GM19023 (cell line): ENCODE measurements around the gene ACTR5.
"Not testable (repeated sequence)": the region's sequence is repeated elsewhere in the genome, so short reads cannot be mapped to it uniquely, and the experiment has no call there.

Experiments
- ATAC-seq: cut with Tn5 transposase; IDR thresholded peaks from one replicate; pipeline ENCODE4 v1.9.1; 2021; ENCODE audit warnings: mild to moderate bottlenecking, moderate library complexity; ENCODE audit not compliant: unreplicated experiment

Gene ACTR5

DNA sequence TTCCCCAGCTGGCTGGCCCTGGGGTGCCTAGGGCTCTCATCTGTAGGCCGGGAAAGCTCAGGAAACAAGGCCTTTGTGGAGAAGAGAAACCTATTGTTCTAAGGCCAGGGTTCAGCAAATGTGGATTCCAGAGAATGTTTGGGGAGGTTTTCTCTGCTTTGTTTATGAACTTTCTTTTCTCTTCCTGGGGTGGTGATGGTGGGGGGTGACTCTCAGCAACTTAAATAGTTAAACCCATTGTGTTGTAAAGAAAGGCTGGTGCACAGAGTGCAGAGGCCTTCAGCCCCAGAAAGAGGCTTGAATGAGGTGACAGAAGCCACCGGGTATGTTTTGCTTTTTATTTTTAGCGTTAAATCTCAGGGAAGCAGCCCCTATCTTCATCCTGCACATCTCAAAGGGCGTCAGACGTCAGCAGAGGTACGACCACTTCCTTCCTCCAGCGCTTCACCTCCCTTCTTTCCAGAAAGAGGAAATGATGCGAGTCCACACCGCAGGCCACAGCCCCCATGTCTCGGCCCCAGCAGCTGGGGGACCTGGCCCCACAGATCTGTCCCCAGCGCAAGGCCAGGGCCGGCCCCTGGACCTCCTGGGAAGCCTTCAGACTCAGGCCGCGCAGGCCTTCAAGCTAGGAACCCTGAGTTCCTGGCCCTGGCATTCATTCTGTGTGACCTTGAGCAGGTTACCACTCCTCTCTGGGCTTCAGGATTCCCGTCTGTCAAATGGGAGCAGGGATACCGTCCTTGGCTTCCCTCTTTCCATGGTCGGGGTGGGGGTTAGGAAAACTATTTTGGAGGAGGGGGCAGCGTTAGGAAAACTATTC, 56.6 kb downstream of the ACTR5 start:
- no peak for ATAC-seq

DNA sequence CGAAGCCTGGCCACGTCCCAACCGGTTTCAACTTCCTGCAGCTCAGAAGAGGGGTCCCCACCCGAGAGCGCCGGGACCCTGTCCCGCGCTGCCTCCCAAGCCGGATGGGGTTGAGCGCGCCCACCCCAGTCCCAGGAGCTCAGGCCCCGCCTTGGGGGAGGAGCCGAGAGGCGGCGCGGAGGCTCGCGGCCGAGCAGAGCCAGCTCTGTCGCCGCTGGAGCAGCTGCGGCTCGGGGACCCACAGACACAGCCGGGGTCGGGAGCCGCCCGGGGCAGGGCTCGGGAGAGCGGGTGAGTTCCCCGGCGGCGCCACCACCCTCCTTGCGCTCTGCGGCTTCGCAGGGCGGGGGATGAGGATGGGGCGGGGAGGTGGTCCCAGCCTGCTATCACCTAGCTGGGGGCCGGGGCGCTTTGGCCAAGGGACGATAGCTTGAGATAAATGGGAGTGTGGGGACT, 57.3 kb downstream of the ACTR5 start, which contains the start of gene PPP1R16B:
Gene PPP1R16B, plus strand, starts transcription at position 196 of the 456 bp plus-strand sequence. CDS start 30,229 bp downstream, outside the sequence.
- peak; percentile 62 for ATAC-seq

DNA sequence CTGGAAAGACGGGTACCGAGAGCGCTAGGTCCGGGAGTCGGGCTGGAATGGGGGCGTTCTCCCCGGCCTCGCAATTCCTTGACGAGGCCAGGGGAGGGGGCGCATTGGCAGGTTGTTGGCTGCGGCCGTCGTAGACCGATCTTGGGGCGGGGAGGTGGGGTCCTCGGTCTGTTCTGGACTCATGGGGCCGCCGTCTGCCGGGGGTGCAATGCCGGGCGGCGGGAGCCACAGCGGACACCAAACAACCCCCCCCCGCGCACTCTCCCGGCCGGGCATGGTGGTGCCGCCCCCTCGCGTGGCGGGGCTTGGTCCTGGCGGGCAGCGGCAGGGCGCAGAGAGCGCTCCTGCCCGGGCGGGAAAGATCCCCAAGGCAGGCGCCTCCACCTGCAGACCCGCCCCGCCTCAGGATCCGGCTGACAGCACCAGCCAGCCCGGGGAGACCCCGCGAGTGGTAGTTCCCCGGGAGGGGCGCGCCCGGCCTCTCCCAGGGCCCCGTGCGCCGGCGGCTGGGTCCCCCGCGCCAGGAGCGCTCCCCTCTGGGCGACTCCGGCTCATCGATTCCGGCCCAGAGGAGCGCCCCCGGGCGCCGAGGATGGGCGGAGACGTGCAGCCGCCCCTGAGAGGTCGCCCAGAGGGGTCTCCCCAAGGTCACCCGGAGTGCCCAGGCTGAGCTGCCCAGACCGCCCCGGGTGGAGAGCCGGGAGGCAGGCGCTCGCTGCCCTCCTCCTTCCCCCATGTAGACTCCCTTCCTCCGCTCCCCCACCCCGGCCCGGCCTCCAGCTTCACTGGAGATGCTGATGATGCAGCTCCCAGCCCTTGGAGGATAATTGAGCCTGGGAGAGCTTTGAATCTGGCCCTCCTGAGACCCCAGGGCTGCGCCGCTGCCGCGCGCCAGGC, 57.9 kb downstream of the ACTR5 start:
- no peak for ATAC-seq

DNA sequence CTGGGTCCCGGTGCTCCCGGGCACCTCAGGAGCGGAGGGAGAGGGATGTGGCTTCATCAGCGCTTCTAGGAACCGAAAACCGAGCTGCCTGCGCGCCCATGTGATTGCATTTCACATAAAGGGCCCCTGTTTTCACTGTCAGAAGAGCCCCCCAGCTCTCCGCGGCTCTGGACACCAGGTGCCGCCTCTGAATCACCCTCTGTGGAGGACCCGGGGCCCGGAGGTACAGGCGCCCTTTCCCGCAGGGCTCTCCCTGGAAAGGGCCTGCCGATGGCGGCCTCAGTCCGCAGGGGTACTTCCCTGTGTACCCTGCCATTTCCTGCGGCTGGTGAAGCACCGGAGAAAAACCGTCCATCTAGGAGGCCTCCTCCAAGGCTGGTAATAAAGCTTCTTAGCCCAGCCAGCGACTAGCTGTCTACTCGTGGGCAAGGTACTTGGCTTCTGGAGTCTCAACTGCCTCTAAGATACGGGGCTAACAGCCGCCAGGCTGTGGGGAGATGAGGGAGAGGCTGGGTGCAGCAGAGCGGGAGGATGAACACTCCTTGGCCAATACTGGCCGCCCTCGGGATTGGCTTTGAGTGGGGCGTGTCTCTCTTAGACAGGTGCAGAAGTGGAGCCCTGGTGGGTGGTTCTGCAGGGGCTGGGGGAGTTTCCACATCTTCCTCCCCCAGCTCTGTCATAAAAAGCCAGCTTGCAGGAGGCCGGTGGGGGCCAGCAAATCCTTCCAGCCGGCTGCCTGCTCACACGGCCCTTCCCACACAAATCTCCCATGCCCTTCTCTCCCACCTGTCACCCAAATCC, 58.8 kb downstream of the ACTR5 start:
- ATAC-seq, result no peak

DNA sequence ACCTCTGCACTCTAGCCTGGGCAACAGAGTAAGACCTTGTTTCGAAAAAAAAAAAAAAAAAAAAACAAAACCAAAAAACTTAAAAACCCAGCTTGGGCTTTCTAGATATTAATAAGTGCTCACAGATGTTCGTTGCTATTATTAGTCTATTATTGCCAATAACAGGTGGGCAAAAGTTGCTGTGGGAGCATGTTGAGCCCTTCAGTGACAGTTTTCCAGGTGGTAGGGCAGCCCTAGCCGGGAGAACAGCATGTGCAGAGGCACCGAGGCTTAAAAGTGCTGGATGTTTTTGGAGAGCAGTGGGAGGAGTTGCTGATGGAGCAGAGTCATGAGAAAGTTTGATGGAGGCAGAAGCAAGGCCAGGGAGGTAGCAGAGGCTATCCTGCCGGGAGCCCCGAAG, 61.7 kb downstream of the ACTR5 start:
- ATAC-seq, result no peak

DNA sequence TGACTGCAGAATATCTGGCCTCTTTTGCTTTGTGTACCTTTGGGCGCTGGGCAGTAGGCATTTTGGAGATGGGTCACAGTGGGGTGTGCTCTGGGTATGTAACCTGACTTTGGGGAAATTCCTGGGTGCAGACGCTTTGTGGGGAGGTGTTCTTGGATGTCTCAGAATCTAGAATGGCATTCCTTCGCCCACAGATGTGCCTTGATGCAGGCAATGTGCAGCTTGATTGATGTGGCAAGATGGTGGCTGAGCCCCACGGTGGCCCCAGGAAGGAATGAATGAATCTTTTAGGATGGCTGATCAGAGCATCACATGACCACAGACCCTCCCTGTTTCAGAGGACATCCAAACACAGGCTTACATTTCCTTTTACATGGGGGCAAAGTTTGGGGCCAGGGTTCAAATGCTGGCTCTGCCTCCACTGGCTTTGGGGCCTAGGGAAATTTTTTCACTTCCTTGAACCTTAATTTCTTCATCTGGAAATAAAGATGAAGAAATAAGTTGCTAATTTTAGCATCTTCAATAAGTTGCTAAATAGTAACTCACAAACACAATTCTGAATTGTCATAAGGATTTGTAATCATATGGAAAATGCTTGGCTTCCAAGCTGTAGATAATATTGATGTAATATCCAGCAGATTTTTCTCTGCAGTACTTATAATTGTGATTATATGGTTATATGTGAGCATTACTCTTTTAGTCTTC, 62.8 kb downstream of the ACTR5 start:
- ATAC-seq, result no peak

DNA sequence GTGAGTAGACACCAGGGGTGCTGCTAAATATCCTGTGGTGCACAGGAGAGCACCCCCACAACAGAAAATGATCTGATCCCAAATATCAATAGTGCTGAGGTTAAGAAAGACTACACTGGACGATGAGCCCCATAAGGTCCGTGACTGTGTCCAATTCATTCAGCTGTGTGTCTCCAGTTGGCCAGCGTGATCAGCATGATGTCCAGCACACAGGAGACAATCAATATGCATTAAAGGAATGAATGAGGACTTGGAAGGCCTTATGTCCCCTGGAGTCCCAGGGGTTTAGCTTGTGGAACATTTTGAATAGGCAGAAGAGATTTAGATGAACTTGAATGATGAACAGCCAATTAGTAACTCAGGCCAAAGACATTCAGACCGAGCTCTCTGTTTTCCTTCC, 63.5 kb downstream of the ACTR5 start:
- ATAC-seq, result no peak

DNA sequence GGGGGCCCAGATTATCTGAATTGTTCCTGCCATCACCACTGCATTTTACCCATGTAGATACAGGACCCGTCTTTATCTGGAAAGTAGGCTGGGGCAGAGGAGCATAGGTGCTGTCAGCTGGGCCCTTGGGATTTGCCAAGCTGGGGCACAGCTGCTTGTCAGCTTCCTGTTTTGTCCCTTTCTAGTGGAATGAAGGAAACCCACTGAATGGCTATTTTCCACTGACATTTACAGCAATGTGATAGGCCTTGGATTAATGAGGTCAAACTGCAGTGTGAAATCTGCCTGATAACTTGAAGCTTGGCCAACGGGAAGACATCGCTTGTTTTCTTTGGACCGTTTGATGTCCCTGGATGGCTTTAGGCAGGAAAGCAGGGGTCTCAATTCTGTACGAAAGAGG, 63.9 kb downstream of the ACTR5 start:
- ATAC-seq, result no peak

DNA sequence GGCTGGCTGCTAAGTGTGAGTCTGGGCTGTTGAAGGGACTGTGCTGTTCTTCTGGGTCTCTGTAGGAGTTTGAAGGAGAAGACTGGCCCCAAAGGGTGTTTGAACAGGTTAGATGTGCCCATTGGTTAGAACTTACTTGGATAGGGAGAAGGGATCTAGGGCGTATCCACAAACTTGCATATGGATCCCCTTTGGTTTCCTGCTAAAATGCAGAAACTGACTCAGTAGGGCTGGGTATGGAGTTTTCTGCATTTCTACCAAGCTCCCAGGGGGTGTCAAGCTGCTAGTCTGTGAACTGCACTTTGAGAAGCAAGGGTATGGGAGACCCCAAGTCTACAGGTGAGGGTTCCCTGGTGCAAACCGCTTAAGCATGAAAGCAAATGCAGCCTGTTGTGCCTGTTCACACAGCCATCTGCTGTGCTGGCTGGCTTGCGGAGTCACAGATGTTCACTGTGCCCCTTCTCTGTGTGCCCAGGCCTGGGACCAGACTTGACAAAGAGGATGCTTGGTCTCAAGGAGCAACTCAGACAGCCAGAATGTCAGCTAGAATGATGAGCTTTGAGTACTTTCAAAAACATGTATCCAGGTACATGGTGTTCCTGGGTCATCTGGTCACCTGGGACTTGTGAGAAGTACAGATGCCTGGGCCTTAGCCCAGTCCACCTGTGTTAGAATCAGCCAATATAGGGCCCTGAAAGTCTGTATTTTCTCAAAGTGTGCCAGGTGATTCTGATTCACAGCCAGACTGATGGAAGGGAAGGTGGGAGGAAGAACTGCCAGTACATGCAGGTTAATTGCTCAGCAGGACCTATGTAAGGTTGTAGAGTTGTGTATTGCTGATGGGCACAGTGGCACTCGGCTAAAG, 64.7 kb downstream of the ACTR5 start:
- no peak for ATAC-seq

DNA sequence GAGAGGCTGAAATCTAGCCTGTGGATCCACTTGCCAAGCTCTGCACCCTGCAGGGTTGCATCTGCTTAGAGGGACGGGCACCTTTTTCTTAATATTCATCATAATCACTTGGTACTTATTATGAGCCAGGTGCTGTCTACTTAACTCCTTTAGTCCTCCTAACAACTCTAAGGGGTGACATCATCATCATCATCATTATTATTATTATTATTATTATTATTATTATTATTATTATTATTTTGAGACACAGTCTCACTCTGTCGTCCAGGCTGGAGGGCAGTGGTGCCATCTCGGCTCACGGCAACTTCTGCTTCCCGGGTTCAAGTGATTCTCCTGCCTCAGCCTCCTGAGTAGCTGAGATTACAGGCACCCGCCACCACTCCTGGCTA, 65.3 kb downstream of the ACTR5 start:
- not testable (repeated sequence) for ATAC-seq

DNA sequence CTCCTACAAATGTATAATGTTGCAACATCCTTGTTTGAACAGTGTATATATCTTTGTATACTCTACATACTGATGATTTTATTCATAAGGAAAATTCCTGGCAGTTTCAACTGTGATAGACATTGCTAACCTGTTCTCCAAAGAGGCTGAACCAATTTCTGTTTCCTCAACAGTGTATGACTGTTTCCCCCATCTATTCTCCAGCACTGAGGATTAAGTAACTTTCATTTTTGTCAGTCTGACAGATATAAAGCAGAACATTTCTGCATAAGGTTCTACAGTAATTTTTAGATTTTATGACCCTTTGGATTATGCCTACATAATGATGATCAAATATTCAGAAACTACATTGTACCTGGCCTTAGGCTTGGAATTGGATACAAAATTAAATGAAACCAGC, 67.2 kb downstream of the ACTR5 start:
- ATAC-seq, result no peak

DNA sequence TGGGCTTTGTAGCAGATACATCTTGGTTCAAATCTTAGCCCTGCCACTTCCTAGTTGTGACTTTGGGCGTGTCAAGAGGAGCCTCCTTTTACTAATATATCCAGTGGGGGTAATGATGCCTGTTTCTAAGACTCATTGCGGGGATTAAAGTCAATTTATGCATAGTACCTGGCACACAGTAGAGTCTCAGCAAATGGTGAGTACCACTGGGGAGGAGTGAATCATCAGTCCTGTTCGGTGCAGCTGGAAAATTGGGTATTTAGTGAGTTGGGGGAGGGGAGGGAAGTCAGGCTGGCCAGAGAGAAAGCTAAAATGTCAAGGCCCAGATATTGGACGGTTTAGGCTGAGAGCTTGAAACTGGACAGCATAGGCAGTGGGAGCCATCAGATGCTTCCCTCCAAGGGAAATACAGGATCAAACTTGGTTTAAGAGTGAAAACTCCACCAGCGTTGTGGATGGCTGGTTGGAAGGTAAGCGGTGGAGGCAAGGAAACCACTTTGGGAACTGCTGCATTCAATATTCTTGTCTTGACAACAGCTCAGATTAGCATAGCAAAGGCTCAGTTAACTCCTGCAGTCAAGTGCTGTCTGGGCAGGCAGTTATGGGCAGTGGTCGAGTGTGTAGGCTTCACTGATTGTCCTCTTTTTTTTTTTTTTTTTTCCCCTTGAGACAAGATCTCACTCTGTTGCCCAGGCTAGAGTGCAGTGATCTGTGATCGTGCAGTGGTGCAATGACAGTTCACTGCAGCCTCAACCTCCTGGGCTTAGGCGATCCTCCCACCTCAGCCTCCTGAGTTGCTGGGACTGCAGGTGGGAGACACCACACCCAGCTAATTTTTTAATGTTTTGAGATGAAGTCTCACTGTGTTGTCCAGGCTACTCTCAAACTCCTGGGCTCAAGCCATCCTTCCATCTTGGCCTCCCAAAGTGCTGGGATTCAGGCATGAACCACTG, 70.1 kb downstream of the ACTR5 start:
- no peak for ATAC-seq
